ENCODE results near the gene DIP2A.
"Not testable (repeated sequence)": the region's sequence is repeated elsewhere in the genome, so short reads cannot be mapped to it uniquely, and the experiment has no call there.

Gene DIP2A

DNA sequence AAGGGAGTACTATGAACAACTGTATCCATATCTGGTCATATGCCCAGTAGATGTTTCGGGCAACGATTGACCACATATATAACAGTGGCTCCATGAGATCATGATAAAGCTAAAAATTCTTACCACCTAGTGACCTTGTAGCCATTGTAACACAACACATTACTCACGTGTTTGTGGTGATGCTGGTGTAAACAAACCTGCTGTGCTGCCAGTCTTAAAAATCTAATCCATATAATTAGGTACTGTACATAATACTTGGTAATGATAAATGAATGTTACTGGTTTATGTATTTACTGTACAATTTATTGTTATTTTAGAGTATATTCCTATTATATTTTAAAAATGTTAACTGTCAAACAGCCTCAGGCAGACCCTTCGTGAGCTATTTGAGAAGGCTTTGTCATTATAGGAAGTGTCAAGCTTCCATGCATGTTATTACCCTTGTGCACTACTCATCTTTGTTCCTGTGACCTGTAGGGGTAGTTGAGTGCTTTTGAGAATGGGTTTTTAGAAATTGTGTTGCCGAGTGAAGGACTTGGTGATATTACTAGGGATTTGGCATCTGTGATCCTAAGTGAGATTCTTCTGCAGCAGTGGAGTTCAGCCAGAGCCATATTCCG lies 23.6 kb downstream of the DIP2A start:
- no peak for DNase-seq (ENCODE audit: low spot score)

DNA sequence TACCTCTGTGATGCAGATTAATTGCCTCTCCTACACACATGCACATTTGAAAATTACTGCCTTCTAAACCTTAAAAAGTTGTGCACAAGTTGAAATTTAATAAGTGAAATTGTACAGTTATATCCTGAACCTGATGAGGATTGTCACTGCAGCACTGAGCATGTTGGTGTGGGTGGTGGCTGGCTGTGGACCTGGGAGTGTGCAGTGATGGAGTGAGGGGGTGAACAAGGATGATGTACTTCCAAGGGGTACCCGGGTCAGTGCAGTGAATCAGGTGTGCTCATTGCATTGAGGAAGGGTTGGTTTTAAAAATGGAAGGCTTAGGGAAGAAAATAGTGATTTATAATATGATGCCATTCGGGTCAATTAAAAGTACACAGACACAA lies 24.1 kb downstream of the DIP2A start:
- DNase-seq (ENCODE audit: low spot score), result no peak

DNA sequence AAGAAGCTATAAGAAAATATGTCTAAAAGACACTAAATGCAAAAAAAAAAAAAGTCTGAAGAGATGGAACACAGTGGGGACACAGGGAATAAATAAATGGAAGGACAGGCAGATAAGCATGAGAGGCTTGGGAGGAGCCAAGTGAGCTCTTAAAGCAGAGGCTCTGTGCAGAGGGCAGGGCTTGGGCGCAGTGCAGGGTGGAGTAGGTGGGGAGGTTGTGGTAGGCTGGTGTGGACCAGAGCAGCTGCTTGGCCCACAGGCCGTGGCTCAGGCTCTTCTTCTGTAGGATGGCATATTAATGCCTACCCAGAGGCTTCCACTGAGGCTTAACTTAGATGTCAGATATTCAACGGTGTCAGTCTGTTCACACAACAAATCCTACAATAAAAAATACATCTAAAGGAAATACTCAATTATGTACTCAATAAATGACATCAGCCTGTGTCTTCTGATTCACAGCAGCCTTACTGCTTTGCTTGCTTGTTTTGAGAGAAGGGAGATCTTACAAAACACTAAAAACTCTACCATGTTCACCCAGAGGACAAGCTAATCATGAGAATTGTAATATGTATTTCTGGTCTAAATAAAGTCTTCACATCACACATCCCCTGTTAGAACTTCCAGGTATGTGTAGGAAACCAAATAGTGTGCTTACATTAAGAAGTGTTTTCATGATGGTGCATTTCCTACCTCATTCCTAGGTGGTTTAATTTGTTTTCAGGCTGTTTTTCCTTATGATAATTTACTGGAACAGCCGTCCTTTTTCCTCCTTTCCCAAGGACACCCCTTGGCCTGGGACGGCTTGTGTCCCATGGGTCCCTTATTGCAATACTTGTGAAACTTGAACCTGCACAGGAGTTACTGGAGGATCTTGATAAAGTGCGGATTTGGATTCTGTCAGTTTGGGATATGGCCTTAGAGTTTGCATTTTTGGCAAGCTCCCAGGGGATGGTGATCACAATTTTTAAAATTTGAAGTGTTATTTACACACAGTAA lies 24.9 kb downstream of the DIP2A start:
- DNase-seq (ENCODE audit: low spot score), result no peak

DNA sequence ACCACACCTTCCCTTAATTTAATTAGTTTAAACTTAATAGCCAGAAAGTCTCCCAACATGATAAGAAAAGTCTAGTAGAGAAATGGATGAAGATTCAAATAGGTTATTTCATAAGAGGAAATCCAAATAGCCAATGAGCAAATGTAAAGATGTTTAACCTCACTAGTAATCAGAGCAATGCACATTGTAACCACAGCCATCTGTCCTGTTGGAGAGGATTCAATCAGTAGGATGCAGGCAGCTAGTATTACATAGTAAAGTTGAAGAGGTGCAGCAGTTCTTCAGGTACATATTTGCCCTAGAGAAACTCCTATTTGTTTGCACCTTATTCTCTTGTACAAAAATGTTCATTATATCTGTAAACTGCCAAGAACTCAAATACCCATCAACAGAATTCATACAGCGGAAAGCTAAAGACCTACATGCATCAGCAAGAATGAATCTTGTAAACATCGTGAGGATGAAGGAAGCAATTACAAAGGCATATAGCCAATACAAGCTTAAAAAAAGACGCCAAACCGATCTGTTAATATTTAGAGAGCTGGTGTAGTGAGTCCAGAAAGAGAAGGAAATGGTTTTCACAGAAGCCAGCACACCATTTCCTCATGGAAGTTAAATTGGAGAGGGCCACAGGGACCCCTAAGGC lies 27.9 kb downstream of the DIP2A start:
- peak; percentile 63 for DNase-seq (ENCODE audit: low spot score)

DNA sequence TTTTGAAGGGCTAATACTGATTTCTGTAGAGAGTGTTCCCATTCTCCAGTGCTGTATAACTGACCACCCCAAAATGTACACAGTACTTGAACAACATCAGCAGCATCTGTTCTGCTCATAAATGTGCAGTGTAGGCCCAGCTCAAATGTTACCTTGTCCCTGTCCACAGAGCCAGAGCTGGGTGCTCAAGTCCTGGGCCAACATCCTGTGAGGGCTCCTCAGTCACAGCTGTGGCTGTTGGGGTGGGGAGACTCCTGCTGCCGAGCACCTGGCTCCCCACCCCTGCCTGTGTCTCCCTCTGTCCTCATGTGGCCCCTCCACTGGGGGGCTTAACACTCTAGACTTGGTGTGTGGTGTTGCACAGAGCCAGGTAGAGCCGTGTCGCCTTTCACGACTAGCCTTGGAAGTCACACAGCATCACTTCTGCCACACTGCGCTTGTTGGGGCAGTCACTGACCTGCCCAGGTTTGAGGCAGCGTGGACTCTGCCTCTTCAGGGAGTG lies 30.5 kb downstream of the DIP2A start:
- DNase-seq (ENCODE audit: low spot score), result no peak

DNA sequence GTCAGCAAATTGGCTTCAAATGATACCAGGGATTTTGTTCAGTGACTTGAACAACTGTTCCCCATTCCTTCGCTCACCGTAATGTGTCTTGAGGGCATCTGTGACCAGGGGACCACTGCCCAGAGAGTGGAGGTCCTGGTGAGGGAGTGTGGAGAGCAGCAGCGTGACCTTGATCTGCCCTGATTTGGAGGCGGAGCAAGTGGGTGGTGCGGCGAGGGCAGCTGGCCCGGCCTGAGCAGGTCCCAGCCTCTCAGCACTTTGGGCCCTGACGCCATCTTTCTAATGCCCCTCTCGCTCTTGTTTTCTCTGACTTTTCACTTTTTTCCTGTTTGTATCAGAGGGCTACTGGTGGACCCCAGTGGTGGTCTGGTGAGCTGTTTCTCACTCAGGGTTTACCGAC lies 31.1 kb downstream of the DIP2A start:
- DNase-seq (ENCODE audit: low spot score), result no peak

DNA sequence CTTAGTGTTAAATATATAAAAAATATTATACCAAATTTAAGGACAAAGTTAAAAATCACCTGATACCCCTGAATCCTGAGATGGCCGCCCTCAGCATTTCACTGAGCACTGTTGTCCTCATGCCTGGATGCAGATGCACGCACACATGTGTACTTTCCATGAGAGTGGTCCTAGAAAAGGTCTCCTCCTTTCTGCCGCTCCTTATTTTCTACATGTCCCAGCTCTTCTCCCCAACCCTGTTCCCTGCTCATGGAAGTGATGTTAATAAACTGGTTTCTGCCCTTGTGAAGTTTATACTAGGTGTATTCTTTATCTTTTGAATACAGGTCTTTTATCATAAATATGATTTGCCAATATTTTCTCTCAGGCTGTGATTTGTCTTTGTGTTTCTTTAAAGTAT lies 32.9 kb downstream of the DIP2A start:
- DNase-seq (ENCODE audit: low spot score), result no peak

DNA sequence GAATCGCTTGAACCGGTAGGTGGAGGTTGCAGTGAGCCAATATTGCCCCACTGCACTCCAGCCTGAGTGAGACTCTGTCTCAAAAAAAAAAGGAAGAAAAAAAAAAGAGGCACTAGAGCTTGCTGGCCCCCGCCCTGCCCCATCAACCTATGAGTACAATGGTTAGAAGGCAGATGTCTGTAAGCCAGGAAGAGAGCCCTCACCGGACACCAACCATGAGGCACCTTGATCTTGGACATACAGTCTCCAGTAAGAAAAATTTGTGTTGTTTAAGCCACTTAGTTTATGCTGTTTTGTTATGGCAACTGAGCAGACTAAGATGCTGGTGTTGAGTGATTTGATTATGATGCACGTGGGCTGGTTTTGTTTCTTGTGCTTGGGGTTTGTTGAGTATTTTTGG lies 34.2 kb downstream of the DIP2A start:
- no peak for DNase-seq (ENCODE audit: low spot score)

DNA sequence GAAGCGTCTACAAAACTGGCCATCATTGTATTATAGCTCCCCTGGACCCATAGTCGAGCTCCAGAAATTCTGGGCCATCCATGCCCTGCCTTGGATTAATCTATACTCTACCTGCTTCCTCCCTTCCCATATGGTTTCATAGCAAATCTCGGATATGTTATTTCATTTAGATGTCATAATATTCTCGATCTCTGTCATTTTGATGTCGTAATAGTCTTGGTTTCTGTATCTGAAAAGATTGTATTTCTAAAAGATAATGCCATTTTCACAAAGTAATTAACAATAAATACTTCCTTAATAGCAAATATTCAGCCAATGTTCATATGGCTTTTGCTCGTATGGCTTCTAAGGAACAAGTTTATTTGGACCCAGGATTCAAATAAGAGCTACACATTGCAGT lies 35.1 kb downstream of the DIP2A start:
- no peak for DNase-seq (ENCODE audit: low spot score)

DNA sequence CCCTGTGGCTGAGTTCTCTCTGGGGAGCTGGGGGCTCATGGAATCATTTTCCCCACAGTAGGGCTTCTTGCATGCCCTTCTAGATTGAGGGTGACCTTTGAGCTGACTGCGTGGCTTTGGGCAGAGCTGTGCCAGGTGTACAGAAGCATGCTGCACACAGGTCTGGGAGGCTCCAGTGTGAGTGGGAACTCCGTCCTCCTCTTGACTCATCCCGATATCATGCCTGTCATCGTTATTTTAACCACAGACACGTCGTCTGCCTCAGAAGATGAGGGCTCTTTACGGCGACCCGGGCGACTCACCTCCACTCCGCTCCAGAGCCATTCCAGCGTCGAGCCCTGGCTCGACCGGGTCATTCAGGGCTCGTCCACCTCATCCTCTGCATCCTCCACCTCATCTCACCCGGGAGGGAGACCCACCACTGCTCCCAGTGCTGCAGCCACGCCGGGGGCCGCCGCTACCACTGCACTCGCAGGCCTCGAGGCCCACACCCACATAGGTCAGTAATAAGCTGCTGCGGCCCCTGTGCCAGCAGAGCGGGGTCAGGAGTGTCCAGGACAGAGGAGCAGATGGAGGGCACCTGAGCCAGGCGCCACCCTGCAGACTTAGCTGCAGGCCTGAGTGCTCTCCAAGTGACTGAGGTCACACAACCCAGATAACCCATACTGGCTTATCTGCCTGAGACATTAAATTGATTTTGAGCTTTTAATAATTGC lies 39.8 kb downstream of the DIP2A start:
- peak; percentile 69 for DNase-seq (ENCODE audit: low spot score)

DNA sequence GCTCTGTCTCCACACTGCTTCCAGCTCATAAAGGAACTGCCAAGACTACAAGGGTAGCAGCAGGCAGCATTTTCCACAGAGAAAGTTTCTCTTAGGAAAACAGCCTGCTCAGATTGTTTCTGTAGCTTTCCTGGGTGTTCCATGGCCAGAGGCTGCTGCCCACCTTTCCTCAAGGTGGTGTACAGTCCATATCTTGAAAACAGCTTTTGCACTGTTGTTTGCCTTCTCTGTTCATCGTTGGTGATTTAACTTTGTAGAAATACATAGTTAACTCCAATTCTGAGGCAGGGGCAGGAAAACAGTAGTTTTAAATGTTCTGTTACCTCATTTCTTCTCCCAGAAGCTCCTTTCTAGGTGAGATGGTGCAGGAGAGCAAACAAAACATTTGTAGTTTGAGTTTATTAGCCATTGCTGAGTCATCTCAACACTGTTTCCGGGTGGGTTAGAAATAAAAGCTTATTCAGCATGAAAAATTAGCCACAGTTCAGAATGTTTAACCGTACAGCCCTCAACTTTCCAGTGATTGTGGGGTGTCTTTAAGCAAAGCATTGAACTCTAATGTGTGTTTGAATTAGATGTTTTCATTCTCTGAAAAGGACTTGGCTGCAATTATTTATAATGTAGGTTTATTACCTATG lies 41.7 kb downstream of the DIP2A start:
- DNase-seq (ENCODE audit: low spot score), result no peak

DNA sequence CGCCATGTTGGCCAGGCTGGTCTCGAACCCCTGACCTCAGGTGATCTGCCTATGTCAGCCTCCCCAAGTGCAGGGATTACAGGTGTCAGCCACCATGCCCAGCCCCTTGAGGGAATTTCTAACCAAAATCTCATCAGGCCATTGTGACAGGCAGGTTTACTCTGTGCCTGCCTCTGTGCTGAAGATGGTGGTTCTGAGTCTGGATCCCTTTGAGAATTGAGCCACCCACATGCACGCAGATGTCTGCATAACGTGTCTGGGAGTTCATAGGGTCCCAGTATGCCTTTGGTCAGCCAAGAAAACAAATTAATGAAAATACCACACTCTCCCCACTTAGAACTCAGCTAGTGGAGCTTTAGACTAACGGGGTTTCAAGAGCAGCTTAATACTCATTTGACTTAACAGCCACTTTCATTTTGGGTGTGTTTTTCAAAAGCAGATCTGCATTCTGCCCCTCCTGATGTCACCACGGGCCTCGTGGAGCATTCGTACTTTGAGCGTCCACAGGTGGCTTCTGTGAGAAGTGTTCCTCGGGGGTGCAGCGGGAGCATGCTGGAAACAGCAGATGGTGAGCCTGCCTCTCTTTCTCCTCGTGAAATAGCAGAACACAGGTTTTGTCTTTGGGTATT lies 45.3 kb downstream of the DIP2A start:
- no peak for DNase-seq (ENCODE audit: low spot score)

DNA sequence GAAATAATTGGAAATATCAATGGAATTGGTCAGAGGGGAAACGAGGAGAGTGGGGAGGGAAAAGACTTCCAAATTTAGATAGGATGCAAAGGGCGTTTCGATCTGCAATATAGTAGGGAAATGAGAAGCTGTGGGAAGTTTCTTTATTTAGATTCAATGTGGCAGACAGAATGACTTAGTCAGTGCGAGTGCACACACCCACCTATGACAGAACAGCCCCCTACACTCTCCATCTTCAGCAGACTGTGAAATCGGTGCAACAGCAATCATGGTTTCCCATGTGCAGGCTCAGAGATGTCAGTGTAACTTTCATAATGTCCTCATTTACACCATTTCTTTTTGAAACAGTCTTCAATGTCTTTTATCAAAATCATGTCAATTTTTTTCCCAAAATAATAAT lies 46.0 kb downstream of the DIP2A start:
- no peak for DNase-seq (ENCODE audit: low spot score)

DNA sequence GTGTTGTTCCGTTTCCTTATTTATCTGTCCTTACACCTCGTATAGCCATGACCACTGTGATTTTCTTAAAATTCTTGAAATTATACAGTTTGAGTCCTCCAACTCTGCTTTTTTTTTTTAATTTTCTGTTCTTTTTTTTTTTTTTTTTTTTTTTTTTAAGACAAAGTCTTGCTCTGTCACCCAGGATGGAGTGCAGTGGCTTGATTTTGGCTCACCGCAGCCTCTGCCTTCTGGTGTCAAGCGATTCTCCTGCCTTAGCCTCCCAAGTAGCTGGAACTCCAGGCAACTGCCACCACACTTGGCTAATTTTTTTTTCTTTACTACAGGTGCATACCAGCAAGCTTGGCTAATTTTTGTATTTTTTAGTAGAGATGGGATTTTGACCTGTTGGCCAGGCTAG lies 48.9 kb downstream of the DIP2A start:
- DNase-seq (ENCODE audit: low spot score), result no peak

DNA sequence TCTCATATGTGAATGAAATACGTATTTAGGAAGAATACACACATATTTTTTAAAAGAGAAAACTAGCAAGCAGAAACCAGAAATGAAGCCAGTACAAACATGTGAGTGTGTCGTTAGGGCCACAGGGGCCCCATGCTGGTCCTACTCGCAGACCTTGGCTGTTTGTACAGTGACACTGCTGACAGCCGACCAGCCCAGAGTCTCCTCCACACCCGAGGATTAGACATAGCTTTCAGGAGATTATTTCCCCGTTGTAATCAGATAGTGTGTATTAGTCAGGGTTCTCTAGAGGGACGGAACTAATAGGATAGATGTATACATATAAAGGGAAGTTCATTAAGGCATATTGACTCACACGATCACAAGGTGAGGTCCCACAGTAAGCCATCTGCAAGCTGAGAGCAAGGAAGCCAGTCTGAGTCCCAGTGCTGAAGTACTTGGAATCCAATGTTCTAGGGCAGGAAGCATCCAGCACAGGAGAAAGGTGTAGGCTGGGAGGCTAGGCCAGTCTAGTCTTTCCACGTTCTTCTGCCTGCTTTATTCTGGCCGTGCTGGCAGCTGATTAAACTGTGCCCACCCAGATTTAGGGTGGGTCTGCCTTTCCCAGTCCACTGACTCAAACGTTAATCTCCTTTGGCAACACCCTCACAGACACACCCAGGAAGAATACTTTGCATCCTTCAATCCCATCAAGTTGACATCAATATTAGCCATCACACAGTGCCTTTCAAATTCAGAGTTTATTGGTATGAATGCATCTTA lies 51.2 kb downstream of the DIP2A start:
- DNase-seq (ENCODE audit: low spot score), result no peak

DNA sequence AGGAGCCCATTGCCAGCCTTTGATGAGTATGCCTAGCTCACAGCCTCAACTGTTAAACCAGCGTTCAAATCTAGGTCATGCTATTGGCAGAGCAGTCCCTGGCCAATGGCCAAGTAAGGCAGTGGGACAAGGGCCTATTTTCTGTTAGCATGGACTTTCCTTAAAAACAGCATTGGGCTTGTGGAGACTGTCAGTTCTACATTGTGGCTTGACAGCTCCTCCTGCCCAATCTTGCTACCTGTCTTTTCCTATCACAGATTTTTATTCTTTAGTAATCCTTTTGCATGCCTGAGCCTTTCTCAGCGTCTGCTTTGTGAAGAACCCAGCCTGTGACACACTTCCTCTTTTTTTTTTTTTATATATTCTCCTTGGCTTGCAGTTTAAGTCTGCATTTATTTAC lies 56.4 kb downstream of the DIP2A start:
- peak; percentile 87 for DNase-seq (ENCODE audit: low spot score)

DNA sequence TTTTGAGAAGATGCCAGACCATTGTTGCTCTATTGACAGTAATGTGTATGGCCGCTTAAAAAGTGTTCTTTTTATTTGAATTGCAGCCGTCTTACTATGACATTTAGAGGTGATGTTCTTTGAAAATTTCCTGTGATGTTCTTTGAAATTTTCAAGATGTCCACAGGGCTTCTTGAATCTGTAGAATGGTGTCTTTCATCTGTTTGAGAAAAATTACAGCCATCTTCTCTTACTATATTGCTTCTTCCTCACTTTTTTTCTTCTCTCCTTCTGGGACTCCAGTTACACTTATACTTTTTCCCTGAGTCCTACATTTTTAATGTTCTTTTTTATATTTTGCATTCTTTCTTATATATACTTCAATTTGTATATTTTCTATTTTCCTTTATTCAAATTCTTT lies 57.4 kb downstream of the DIP2A start:
- DNase-seq (ENCODE audit: low spot score), result no peak

DNA sequence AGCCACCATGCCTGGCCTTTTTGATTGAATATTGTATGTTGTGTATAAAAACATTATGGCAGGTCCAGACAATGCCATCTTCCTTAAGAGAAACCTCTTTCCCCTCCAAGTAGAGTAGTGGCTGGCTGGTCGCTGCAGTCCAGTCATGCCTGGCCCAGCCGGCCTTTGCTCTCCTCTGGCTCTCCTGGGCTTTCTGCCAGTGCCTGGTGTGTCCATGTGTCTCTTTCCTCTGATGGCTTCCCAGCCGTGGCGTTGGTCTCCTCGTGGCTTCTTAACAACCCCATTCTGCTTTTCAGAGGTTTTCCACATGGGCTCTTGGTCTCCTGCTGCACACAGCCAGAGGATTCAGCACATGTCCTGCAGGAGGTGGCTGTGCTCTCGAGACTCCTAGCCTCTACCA lies 58.7 kb downstream of the DIP2A start:
- DNase-seq (ENCODE audit: low spot score), result peak; percentile 81

DNA sequence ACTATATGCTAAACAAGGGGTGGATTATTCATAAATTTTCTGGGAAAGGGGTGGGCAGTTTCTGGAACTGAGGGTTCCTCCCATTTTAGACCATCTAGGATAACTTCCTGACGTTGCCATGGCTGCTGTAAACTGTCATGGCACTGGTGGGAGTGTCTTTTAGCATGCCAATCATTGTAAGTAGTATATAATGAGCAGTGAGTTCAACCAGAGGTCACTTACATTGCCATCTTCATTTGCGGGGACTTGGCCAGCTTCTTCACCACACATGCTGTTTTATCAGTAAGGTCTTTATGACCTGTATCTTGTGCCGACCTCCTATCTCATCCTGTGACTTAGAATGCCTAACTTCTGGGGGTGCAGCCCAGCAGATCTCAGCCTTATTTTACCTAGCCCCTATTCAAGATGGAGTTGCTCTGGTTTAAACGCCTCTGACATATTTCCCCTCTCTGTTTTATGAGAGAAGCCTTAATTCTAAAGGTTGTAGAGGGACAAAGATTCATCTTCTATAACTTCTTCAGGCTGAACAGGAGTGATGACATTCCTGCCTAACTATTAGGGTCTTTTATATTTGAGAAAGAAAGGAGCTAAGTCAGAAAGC lies 60.4 kb downstream of the DIP2A start:
- no peak for DNase-seq (ENCODE audit: low spot score)

DNA sequence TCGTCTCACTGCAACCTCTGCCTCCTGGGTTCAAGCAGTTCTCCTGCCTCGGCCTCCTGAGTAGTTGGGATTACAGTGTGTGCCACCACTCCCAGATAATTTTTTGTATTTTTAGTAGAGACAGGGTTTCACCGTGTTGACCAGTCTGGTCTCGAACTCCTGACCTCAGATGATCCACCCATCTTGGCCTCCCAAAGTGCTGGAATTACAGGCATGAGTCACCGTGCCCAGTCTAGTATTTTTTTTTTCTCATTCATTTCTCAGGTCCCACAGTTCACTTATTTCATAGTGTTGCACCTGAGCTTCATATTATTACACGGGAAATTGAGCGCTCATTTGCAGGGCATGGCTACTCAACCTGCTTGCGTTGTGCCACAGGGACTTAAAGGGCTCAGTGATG lies 68.7 kb downstream of the DIP2A start:
- DNase-seq (ENCODE audit: low spot score), result not testable (repeated sequence)

Data from cerebellar cortex (tissue), 1 donor.